GM18517 (cell line): ENCODE results near the gene TMCC1.
"Not testable (repeated sequence)": the region's sequence is repeated elsewhere in the genome, so short reads cannot be mapped to it uniquely, and the experiment has no call there.

Experiments
- ATAC-seq: cut with Tn5 transposase; IDR thresholded peaks from one replicate; pipeline ENCODE4 v1.9.1; 2021; ENCODE audit warnings: mild to moderate bottlenecking, moderate library complexity; ENCODE audit not compliant: unreplicated experiment

The TMCC1 gene

DNA sequence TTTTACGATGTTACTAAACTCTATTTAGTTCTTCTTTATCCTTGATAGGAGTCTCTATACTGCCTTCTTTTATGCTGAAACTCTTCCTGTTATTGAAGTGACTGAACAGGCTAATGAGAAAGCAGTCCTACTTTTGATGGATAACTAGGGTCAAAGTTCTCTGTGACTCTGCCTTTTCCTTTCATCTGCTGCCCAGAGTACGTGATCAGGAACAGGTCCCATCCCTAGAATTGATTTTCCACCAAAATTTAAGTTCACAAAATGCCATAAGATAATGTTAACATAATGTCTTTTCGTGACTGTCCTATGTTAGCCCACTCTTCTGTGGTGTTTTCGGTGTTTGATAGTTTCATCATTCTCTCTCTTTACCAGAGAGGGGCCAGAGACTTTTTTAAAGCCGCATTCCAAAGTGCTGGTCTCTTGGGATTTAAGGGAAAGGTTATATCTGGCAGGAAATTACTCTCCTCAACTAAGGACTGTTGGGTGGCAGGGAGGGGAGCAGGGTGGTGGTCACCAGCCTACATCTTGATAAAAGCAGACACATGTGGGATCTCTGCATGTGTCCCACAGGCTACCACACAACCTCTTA is 236.8 kb downstream of the TMCC1 start:
- ATAC-seq: no peak

DNA sequence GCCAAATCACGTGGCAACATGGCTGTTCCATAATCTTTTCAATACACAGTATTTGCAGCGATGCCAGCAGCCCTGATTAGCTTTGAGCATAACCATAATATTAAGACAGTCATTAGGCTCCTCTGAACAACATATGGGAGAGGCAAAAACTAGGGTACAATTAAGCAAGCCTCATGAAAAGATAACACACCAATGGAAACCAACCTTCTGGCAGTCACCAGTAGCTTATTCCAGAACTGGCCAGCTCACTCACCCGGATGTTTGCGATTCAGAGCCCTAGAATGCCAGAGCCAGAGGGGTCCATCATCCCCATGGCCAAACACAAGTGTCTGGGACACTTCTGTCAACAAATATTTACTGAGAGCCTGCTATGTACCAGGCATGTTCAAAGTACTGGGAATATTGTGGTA is 238.2 kb downstream of the TMCC1 start:
- no peak for ATAC-seq

DNA sequence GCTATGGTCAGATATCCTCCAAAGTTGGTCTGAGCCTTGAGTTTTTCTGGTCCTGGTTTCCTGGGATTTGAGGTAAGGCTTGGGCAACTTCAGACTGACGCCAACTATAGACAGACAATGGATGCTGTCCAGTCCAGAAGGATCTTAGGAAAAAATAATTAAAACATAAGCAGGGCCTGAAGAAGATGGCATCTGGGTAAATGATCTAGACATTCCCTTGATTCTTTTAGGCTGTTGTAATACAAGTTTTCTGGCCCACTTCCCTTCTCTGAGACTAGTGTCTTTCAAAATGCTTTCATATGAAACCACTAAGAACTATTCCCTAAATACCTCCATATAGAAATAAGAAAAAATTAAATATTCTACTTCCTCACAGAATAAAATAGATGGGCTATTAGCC is 239.4 kb downstream of the TMCC1 start:
- ATAC-seq: no peak

DNA sequence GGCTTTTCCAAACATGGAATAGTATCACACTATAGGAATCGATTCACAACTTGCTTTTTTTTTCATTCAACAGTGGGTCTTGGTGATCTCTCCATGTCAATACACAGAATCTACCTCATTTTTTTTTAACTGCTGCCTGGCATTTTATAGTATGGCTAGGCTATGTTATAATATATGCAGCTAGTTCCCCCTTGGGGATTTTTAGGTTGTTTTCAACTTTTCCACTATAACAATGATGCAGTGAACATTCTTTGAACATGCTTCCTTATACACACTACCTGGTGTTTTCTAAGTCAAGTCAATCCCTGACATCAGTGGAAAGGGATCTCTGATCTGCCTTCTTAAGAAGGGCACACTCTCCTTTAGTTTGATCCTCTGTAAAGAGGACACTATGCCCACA is 240.5 kb downstream of the TMCC1 start:
- ATAC-seq: no peak

DNA sequence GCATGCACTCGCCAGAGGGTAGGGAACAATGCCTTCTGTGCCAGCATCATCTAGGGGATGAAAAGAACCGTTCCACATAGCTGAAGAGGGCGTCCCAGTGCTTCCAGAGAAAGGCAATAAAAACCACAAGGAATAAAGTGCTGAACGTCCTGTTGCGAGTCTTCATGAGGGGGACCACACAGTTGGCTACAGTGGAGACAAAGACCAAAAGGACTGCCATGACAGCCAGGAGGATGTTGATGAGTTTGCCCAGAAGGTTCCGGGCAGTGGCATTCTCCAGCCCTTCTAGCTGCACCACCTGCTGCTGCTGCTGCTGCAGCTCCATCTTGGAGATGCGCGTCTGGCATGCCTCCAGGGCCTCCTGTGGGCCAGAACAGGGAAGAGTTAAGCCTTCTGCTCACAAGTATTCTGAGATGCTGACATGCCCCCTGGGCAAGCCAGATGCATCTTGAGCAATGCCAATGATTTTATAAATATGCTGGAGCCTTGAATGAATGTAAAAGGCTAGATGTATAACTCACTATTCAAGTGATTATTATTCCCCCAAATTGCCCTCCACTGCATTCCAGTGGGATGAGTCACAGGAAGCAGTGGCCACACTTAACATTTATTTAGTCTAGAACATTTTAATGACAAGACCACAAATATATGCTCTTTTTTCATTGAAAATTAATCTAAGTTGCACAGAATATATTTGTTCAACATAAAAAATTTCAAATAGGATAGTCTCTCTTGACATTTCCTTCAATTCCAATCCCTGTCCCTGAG is 241.9 kb downstream of the TMCC1 start:
- no peak for ATAC-seq

DNA sequence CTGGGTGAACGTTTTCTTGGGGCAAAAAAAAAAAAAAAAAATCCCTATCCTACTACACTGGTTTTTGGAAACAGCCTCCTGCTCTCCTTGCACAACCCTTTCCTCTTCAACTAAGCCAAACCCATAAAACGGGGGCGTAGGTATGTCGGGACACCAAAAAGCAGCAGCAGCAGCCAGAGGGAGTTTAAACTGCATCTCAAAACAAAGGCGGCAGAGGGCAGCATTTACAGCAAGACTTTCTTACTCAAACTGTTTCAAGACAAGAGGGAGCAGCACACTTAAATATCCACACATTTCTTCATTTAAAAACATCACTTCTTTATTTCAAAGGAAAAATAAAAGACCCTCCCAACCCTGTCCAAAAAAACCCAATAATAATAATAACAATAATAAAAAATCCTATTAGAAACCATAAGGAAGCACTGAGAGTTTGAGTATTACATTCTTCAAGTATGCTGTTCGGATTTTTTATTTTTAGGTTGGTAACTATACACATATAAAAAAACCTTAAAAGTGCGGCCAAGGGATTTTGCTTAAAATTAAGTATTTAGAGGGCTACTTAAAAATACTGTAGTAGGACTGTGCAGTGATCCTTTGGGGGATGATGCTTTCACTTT is 243.1 kb downstream of the TMCC1 start:
- ATAC-seq: no peak

DNA sequence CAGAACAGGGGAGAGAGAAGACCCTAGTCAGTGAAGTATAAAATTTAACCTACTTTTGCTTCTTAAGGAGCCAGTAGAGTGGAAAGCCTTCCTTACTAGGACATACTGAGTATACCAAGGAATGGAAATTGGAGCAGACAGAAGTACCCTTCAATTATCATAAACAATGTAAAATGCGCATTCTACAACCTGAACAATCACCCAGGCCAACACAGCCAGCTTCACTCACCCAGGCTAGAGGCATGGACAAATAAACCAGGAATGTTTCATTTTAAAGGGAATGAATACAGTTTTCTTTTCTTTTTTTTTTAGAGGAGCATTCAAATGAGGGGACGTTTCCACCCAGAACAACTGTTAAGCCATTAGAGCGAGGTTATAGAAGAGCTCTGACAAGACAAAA is 245.1 kb downstream of the TMCC1 start:
- no peak for ATAC-seq

DNA sequence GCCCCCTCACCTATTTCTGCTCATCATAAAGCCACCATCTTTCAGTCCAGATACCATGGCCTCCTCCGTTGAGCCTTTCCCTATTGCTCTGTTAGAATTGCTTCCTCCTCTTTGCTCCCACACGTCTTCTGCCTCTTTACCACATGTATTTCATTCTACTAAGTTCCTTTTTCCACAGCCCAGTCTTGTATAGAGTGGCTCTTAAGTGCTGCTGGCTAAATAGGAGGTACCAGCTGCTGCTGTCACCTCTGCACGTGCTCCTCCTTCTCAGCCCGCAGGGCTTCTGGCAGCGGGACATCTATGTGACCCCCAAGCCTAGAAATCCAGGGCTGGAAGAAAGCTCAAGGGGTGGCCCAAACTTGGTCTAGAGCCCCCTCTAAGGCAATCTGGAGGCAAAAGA is 248.2 kb downstream of the TMCC1 start:
- ATAC-seq: no peak

DNA sequence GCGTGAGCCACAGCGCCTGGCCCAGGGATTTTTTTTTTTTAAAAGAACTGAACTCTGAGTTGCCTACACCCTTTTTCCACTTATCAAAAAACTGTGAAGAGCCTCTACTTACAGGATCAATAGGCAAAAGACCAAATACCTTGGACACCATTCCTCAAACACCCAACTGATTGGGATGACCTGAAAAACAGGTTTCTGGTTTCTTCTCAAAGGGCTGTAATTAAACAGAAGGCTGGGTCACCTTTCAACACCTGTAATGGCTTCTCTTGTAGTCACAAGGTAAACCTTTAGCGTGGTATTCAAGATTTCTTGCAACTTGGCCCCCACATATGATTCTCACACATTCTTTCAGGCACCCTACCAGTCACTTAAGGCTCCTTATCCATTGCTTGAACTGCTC is 248.7 kb downstream of the TMCC1 start:
- ATAC-seq: no peak

DNA sequence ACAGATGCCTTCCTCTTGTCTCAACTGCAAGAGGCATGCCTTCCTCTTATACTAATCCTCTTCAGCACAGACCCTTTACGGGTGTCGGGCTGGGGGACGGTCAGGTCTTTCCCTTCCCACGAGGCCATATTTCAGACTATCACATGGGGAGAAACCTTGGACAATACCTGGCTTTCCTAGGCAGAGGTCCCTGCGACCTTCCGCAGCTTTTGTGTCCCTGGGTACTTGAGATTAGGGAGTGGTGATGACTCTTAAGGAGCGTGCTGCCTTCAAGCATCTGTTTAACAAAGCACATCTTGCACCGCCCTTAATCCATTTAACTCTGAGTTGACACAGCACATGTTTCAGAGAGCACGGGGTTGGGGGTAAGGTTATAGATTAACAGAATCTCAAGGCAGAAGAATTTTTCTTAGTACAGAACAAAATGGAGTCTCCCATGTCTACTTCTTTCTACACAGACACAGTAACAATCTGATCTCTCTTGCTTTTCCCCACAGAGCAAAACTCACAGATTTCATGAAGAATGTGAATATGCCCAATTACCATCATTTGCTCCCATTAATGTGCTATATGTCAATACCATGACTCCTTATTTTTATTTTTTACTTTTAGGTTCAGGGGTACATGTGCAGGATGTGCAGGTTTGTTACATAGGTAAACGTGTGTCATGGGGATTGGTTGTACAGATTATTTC is 251.8 kb downstream of the TMCC1 start:
- not testable (repeated sequence) for ATAC-seq

DNA sequence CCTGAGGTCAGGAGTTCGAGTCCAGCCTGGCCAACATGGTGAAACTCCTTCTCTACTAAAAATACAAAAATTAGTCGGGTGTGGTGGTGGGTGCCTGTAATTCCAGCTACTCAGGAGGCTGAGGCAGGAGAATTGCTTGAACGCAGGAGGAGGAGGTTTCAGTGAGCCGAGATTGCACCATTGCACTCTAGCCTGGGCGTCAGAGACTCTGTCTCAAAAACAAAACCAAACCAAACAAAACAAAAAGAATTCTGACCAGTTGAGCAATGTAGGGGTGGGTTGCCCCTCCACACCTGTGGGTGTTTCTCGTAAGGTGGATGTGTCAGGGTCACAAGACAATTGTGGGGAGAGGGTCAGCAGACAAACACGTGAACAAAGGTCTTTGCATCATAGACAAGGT is 252.5 kb downstream of the TMCC1 start:
- not testable (repeated sequence) for ATAC-seq

DNA sequence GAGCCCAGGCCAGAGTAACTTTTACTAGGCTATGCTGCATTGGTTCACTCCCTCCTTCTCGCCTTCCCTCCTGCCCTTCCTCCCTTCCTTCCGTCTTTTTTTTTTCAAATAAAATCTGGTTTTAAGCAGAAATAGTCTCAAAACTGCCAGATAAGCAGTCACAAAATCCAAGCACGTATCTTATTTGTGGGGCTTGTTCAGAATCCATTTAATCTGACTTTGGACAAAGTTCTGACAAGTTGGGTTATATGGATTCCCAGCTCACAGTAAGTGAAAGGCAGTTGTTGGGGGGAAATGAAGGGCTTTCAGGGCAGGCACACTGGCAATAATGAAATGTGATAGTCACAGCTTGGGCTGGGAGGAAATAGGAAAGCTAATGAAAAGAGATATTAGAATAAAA is 255.0 kb downstream of the TMCC1 start:
- ATAC-seq: no peak

DNA sequence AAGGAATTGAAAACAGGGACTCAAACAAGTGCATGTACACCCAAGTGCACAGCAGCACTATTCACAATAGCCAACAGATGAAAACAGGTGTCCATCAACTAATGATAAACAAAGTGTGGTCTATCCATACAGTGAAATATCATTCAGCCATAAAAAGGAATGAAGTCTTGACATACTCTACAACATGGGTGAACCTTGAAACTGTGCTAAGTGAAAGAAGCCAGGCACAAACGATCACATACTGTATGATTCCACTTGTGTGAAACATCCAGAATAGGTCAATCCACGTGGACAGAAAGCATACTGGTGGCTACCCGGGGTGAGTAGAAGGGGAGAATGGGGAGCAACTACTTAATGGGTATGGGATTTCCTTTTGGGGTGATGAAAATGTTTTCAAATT is 257.4 kb downstream of the TMCC1 start:
- ATAC-seq: no peak

DNA sequence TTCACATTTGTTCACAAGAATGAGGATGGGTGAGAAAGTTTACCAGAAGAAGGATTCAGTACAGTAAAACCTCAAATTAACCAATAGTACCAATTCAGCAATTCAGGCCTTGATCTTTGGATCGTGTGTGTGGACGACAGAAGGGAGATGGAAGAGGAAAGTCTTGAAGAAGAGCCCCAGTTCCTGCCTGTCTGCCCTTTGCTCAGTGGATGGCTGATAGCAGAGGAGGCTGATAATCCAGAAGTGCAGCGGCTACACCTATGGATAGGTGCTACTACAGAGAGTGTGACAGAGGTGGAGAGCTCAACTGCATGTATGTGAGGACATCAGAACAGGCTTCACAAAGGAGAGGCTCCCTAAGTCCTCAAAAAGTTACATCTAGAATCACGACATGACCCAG is 257.9 kb downstream of the TMCC1 start:
- ATAC-seq: no peak

DNA sequence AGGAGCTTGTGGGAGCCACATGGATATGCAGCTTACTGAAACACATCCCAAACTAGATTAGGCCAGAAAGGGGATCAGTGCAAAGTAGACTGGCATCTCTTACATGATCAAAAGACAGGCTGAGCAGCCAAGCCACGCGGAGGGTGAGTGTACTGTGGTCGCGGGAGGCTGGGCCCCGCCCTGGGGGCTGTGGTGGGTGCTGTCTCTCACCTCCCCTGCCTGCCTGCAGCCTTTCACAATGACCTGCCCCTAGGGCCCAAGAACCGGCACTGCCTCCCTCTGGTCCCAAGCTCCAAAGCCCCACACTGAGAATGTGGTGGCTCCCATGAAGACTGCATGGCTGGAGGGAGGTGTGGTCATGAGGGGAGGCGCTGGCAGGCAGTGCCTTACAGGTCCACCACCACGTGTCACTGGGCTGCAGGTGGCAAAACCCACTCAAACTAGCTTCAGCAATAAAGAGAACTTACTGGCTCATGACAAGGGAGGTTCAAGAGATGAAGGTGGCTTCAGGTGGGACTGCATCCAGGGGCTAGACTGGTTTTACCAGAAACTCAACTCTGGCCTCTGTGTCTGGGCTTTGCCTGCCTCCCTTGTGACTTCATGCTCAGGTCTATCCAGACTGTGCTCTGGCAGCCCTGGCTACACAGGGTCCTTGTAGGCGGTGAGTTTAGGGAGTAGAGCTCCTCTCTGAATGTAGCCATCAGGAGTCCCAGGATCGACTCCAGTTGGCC is 259.6 kb downstream of the TMCC1 start:
- ATAC-seq: no peak

DNA sequence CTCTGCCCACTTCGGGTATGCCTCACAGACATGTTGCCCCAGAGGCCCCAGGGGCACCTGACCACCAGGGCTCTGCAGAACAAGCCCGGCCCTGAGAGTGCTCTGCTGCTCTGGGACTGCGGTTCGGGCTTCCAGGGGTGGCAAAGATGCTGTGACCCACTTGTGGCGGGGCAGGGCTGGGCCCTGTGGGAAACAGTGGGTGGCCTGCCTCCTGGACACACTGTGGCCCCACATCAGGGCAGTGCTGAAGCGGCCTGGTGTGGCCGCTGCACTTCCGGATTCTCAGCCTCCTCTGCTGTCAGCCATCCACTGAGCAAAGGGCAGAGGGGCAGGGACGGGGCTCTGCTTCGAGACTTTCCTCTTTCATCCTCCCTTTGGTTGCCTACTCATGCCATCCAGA is 260.5 kb downstream of the TMCC1 start:
- no peak for ATAC-seq

DNA sequence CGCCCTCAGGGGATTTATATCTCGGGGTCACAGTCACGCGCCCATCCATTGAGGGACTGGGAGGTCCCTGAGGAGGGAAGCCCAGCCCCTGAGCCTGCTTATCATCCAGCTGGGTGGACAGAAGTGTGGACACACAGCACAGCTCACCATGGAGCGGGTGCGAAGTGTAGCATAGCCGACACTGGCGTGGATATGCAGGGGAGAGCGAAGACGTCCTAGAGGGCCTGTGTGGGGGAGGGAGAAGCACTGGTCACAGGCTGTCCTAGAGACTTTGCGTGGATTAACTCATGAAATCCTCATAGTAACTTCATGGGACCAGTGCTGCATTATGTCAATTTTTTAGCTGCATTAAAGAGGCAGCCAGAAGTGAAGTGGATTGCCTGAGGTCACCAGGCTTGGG is 261.0 kb downstream of the TMCC1 start:
- no peak for ATAC-seq

DNA sequence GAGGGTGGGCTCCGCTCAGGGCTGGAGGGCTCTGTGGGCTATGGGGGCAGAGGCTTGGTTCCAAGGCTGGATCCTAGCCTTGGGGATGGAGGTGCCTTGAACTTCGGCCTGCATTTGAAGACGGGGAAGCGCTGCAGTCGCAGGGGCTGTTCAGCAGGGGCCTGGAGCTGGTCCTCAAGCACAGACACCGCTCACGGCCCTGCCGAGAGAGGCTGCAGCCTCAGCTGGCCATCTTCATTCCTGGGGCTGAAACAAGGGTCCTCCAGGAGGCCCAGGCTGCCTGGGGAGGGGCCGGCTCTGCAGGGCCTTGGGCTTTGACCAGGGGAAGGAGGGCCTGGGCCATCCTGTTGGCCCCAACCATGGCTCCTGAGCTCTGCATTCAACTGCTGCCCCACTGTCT is 261.5 kb downstream of the TMCC1 start:
- no peak for ATAC-seq

DNA sequence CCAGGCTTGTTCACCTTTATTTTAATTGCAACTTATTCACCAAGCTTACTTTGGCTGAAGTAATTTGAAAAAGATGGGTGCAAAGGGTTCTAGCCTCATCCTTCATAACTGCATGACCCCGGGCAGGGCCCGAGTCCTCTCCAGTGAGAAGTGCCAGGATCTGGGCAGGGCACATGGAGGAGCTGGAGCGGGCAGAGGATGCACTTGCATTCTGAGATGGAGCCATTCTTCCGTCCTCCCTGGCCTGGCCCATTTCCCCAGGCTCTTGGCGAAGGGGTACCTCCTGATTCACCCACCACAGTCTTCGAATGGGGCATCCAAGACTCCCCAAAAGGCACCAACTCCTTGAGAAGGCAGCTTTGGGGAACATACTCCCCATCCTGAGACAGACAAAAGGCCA is 264.5 kb downstream of the TMCC1 start:
- no peak for ATAC-seq

DNA sequence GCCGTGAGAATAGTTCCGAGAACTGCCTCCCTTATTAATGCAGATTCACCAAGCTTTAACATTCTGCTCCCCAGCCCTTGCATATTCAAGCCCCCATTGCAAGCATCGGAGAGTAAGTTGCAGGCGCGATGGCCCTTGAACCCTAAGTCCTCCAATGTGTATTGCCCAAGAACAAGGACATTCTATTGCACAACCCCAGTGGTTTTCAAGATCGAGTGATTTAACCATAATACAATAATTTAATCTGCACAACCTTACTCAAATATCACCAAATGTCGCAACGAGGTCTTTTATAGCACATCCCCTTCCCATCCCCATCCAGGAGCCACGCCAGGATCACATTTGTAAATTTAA is 265.4 kb downstream of the TMCC1 start:
- no peak for ATAC-seq
